ENCODE data around the gene ITLN1. TPM values are rescaled to one million over a fixed set of nuclear protein-coding genes. Genes with fewer than 3 reads are reported as not detected.

Gene ITLN1
- polyA plus RNA-seq, 1 donor (not counting 4 experiments of a cell fraction or from before 2014, with no cell fraction given), result not detected

DNA sequence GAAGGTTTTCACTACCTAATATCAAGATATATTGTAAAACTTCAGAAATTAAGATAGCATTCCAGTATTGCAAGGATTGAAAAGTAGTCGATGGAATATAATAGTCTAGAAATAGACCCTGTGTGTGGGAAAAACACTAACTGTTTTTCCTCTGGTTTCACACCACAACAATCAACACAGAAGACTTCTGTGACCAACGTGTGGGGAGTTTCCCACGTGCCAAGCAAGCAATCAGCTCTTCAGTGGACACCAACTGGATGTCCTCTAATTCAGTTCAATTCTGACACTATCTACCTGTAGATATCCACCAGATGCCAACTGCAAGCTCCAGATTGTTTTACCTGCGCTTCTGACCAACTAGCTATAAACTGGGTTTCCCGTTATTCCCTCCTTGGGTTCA, 34.4 kb downstream of the ITLN1 start:
- TF ChIP-seq, protein P1, sequence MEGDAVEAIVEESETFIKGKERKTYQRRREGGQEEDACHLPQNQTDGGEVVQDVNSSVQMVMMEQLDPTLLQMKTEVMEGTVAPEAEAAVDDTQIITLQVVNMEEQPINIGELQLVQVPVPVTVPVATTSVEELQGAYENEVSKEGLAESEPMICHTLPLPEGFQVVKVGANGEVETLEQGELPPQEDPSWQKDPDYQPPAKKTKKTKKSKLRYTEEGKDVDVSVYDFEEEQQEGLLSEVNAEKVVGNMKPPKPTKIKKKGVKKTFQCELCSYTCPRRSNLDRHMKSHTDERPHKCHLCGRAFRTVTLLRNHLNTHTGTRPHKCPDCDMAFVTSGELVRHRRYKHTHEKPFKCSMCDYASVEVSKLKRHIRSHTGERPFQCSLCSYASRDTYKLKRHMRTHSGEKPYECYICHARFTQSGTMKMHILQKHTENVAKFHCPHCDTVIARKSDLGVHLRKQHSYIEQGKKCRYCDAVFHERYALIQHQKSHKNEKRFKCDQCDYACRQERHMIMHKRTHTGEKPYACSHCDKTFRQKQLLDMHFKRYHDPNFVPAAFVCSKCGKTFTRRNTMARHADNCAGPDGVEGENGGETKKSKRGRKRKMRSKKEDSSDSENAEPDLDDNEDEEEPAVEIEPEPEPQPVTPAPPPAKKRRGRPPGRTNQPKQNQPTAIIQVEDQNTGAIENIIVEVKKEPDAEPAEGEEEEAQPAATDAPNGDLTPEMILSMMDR (optimal IDR thresholded peaks at IDR 0.05 in 1 of 3, IDR thresholded peaks at IDR 0.05 in 1 of 3, conservative IDR thresholded peaks at IDR 0.05 in 1 of 3; ENCODE audit: extremely low read depth in 1 of 3, insufficient read depth in 2 of 3, low read length in 3 of 3), result no peak
- no peak for TF ChIP-seq EZH2 (IDR thresholded peaks at IDR 0.05; ENCODE audit: low read length)
- DNase-seq (ENCODE audit: low read depth, low spot score) (no peak), FAIRE-seq (no peak)
- Histone ChIP-seq H3K4me1 (ENCODE audit: control insufficient read depth, extremely low read depth, insufficient read depth, low read length) (peaks cover 2% of the 10 kb centered on the region), H3K36me3 (ENCODE audit: control insufficient read depth in 2 of 2, extremely low read depth in 1 of 2, insufficient read depth in 2 of 2, low read length in 2 of 2) (no peaks in the 10 kb centered on the region), H3K79me2 (ENCODE audit: control insufficient read depth, insufficient read depth, low read length) (no peaks in the 10 kb centered on the region), H3K4me2 (ENCODE audit: control insufficient read depth, extremely low read depth, insufficient read depth, low read depth, low read length) (no peak overlapping the region), H3K9me3 (ENCODE audit: control insufficient read depth, low read depth, low read length) (no peaks in the 10 kb centered on the region), H4K20me1 (ENCODE audit: control insufficient read depth, extremely low read depth, insufficient read depth, low read length) (no peaks in the 10 kb centered on the region), H3K4me3 (ENCODE audit: control insufficient read depth in 2 of 3, extremely low read depth in 1 of 3, insufficient read depth in 2 of 3, low read depth in 1 of 3, low read length in 3 of 3) (no peak overlapping the region), H2AFZ (ENCODE audit: control insufficient read depth, low read length) (no peak overlapping the region), H3K27me3 (ENCODE audit: control insufficient read depth, extremely low read depth, insufficient read depth, low read length) (no peaks in the 10 kb centered on the region), H3K9ac (ENCODE audit: control insufficient read depth, extremely low read depth, insufficient read depth, low read length) (no peak overlapping the region), H3K27ac (ENCODE audit: control insufficient read depth, insufficient read depth, low read length) (no peak overlapping the region), H3K9me1 (ENCODE audit: control insufficient read depth, extremely low read depth, insufficient read depth, low read length) (no peaks in the 10 kb centered on the region)
- dilution Hi-C loops (cut with MboI; ENCODE audit: extremely low pct_ligation_motif_present, low sequenced_read_pairs), result no loop called here

DNA sequence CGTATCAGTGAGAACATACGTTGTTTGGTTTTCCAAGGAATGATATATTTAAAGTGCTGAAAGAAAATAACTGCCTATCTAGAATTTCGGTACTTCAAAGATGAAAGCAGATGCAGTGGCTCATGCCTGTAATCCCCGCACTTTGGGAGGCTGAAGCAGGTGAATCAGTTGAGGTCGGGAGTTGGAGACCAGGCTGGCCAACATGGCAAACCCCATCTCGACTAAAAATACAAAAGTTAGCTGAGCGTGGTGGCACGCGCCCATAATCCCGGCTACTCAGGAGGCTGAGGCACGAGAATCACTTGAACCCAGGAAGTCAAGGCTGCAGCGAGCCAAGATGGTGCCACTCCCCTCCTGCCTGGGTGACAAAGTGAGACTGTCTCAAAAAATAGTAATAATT, 38.7 kb downstream of the ITLN1 start:
- Histone ChIP-seq H3K4me1 (ENCODE audit: control insufficient read depth, extremely low read depth, insufficient read depth, low read length) (no peaks in the 10 kb centered on the region), H3K4me2 (ENCODE audit: control insufficient read depth, extremely low read depth, insufficient read depth, low read depth, low read length) (no peak overlapping the region), H3K27ac (ENCODE audit: control insufficient read depth, insufficient read depth, low read length) (no peak overlapping the region), H3K9me3 (ENCODE audit: control insufficient read depth, low read depth, low read length) (no peaks in the 10 kb centered on the region), H3K79me2 (ENCODE audit: control insufficient read depth, insufficient read depth, low read length) (no peaks in the 10 kb centered on the region), H2AFZ (ENCODE audit: control insufficient read depth, low read length) (no peak overlapping the region), H3K27me3 (ENCODE audit: control insufficient read depth, extremely low read depth, insufficient read depth, low read length) (no peaks in the 10 kb centered on the region), H3K9me1 (ENCODE audit: control insufficient read depth, extremely low read depth, insufficient read depth, low read length) (no peaks in the 10 kb centered on the region), H4K20me1 (ENCODE audit: control insufficient read depth, extremely low read depth, insufficient read depth, low read length) (no peaks in the 10 kb centered on the region), H3K36me3 (ENCODE audit: control insufficient read depth in 2 of 2, extremely low read depth in 1 of 2, insufficient read depth in 2 of 2, low read length in 2 of 2) (no peaks in the 10 kb centered on the region), H3K4me3 (ENCODE audit: control insufficient read depth in 2 of 3, extremely low read depth in 1 of 3, insufficient read depth in 2 of 3, low read depth in 1 of 3, low read length in 3 of 3) (no peak overlapping the region), H3K9ac (ENCODE audit: control insufficient read depth, extremely low read depth, insufficient read depth, low read length) (no peak overlapping the region)
- FAIRE-seq (no peak), DNase-seq (ENCODE audit: low read depth, low spot score) (no peak)
- TF ChIP-seq, protein P1 (optimal IDR thresholded peaks at IDR 0.05 in 1 of 3, IDR thresholded peaks at IDR 0.05 in 1 of 3, conservative IDR thresholded peaks at IDR 0.05 in 1 of 3; ENCODE audit: extremely low read depth in 1 of 3, insufficient read depth in 2 of 3, low read length in 3 of 3), result no peak
- TF ChIP-seq EZH2 (IDR thresholded peaks at IDR 0.05; ENCODE audit: low read length), result no peak
- dilution Hi-C loops (cut with MboI; ENCODE audit: extremely low pct_ligation_motif_present, low sequenced_read_pairs), result no loop called here

Measured in keratinocyte (primary cell).